HepG2 (cell line): Measurements from ENCODE around the gene SAMD8. TPM values are rescaled to one million over a fixed set of nuclear protein-coding genes. Genes with fewer than 3 reads are reported as not detected.

ENCODE experiments used
- ATAC-seq: fragments of 200-7000 bp; cut with Tn5 transposase; 3 replicates; pipeline ENCODE4 v1.9.1; 2020; ENCODE audit warnings: mild to moderate bottlenecking, moderate library complexity
- BruUV-seq: library from RNA; stranded (reverse); fragments of 400-500 nt; replicated peaks from 2 replicates; lab custom pipeline; 2021; lab: Mats Ljungman, UMichigan
- CTCF ChIA-PET: fragments of 300-600 bp; formaldehyde crosslinking; extraction: SDS; loops from one replicate; lab custom pipeline; 2021; ENCODE audit warnings: low total read pairs, inconsistent platforms, low intra/inter-chr PET ratio; lab: Yijun Ruan, JAX
- POLR2A ChIA-PET: fragments of 350-600 bp; sonication (Branson Sonifier 250); formaldehyde crosslinking; loops from one replicate; lab custom pipeline; 2020; ENCODE audit warnings: antibody characterized with exemption, inconsistent platforms; lab: Yijun Ruan, JAX
- DNase-seq: peaks from one replicate; pipeline ENCODE4 v3.0.0-alpha.2; 2015; ENCODE audit warnings: low spot score
- FAIRE-seq: peaks from 3 replicates; lab custom pipeline; 2011; peaks lifted over from hg19 to GRCh38; lab: Jason Lieb, UNC
- H2AFZ ChIP-seq: one replicate; pipeline ENCODE4 v1.6.1; 2011; ENCODE audit warnings: low read length, inconsistent platforms
- H3K27ac ChIP-seq: fragments of 300-600 bp; 3 replicates; pipeline ENCODE4 v1.8.0; 2011; ENCODE audit warnings: mixed run types, mild to moderate bottlenecking, mixed read lengths, low read length, inconsistent platforms; ENCODE audit not compliant: insufficient read depth; ENCODE audit errors: extremely low read length
- H3K27me3 ChIP-seq, 2 experiments: fragments of 200-600 bp in 1 of 2; 2 replicates in 1 of 2; 3 replicates in 1 of 2; pipeline versions ENCODE4 v1.6.0 to v1.8.0; 2011; ENCODE audit warnings: low read length in 2 of 2, mild to moderate bottlenecking in 2 of 2, moderate library complexity in 2 of 2, inconsistent platforms in 1 of 2; ENCODE audit not compliant: insufficient read depth in 2 of 2, control insufficient read depth in 1 of 2
- H3K36me3 ChIP-seq, 2 experiments: fragments of 200-600 bp in 1 of 2; replicated peaks in 1 of 2; 2 replicates in 1 of 2; 3 replicates in 1 of 2; pipeline versions ENCODE4 v1.5.1 to v1.8.0; 2011; ENCODE audit warnings: low read length in 2 of 2, inconsistent platforms in 1 of 2; ENCODE audit not compliant: insufficient read depth in 2 of 2, control insufficient read depth in 1 of 2
- H3K4me1 ChIP-seq: 2 replicates; pipeline ENCODE4 v1.5.1; 2012; ENCODE audit warnings: low read length, inconsistent platforms; ENCODE audit not compliant: insufficient read depth
- H3K4me2 ChIP-seq: 2 replicates; pipeline ENCODE4 v1.6.0; 2011; ENCODE audit warnings: low read depth, low read length, inconsistent platforms
- H3K4me3 ChIP-seq, 3 experiments: fragments of 200-600 bp in 1 of 3; sonication (generic), shearing (Covaris generic) in 1 of 3; replicated peaks in 1 of 3; 2 replicates each; pipeline ENCODE4 v1.5.1; 2011 to 2016; ENCODE audit warnings: low read length in 3 of 3, inconsistent platforms in 2 of 3, low read depth in 2 of 3, mild to moderate bottlenecking in 2 of 3, control low read depth in 1 of 3, mixed read lengths in 1 of 3; ENCODE audit not compliant: insufficient read depth in 1 of 3
- H3K79me2 ChIP-seq: one replicate; pipeline ENCODE4 v1.6.1; 2011; ENCODE audit warnings: low read length, inconsistent platforms; ENCODE audit not compliant: insufficient read depth
- H3K9ac ChIP-seq: 2 replicates; pipeline ENCODE4 v1.6.0; 2011; ENCODE audit warnings: mild to moderate bottlenecking, low read depth, low read length, inconsistent platforms; ENCODE audit not compliant: insufficient read depth
- H3K9me3 ChIP-seq: 2 replicates; pipeline ENCODE4 v1.5.1; 2012; ENCODE audit warnings: mild to moderate bottlenecking, low read length
- H4K20me1 ChIP-seq: 2 replicates; pipeline ENCODE4 v1.6.0; 2011; ENCODE audit warnings: inconsistent platforms, mild to moderate bottlenecking, low read length, moderate library complexity; ENCODE audit not compliant: insufficient read depth
- MAFF ChIP-seq: IDR thresholded peaks from 2 replicates; pipeline ENCODE4 v1.6.1; 2011; ENCODE audit warnings: low read depth, low read length, improper control_type of control experiment
- MAFK ChIP-seq, 2 experiments: IDR thresholded peaks in 1 of 2; conservative IDR thresholded peaks in 1 of 2; 2 replicates each; pipeline ENCODE4 v1.6.1; 2011; ENCODE audit warnings: improper control_type of control experiment in 2 of 2, low read length in 2 of 2
- RFXAP ChIP-seq: sonication (generic); formaldehyde crosslinking; IDR thresholded peaks from 2 replicates; pipeline ENCODE4 v1.4.0; 2020; ENCODE audit warnings: missing genetic modification reagents, borderline replicate concordance
- SRF ChIP-seq: IDR thresholded peaks from 2 replicates; pipeline ENCODE4 v1.6.1; 2011; ENCODE audit warnings: mild to moderate bottlenecking, low read depth, low read length, moderate library complexity
- TBX3 ChIP-seq: fragments of 450-650 bp; IDR thresholded peaks from 2 replicates; pipeline ENCODE4 v1.6.1; 2017; ENCODE audit warnings: antibody characterized with exemption, mild to moderate bottlenecking, inconsistent platforms, borderline replicate concordance
- ZC3H4 ChIP-seq: sonication (generic); formaldehyde crosslinking; IDR thresholded peaks from 2 replicates; pipeline ENCODE4 v1.4.0; 2020; ENCODE audit warnings: missing genetic modification reagents, borderline replicate concordance
- ZNF143 ChIP-seq: sonication (generic); formaldehyde crosslinking; IDR thresholded peaks from 2 replicates; pipeline ENCODE4 v1.4.0; 2020; ENCODE audit warnings: missing genetic modification reagents
- ZNF562 ChIP-seq: sonication (generic); formaldehyde crosslinking; IDR thresholded peaks from 2 replicates; pipeline ENCODE4 v1.8.0; 2022; ENCODE audit warnings: missing genetic modification reagents, borderline replicate concordance
- WGBS: methylation state at CpG from one replicate; pipeline ENCODE4 v1.1.6; 2017; ENCODE audit warnings: low lambda C conversion rate; 5-methylcytosine and 5-hydroxymethylcytosine counted together
- in situ Hi-C: cut with HindIII; loops from 2 replicates; pipeline ENCODE4 v1.10.0; 2017; ENCODE audit warnings: low pct_unique_long_range_greater_than_20kb; ENCODE audit not compliant: extremely low pct_ligation_motif_present
- intact Hi-C: fragments of 100-400 bp; cut with micrococcal nuclease; formaldehyde crosslinking; loops from one replicate; pipeline ENCODE4 v1.10.0; 2022; ENCODE audit not compliant: unreplicated experiment
- polyA plus RNA-seq, 8 experiments: library from polyadenylated mRNA; depleted of rRNA in 3 of 8; stranded (reverse) in 7 of 8; unstranded in 1 of 8; fragments of >200 nt; fragmentation: Illumina TruSeq in 4 of 8; extraction: Trizol in 4 of 8; gene quantifications; 2 replicates each; pipeline versions ENCODE4 v1.2.1 to v1.2.3, GENCODE V29; 2011 to 2016; ENCODE audit warnings: low read depth in 4 of 8, missing spikeins in 1 of 8, mixed read lengths in 1 of 8; ENCODE audit not compliant: insufficient read depth in 1 of 8
- total RNA-seq, 5 experiments: library from RNA; depleted of rRNA; stranded (reverse); fragments of >200 nt; fragmentation: Illumina TruSeq; extraction: Trizol; gene quantifications; 2 replicates each; pipeline ENCODE4 v1.2.3, GENCODE V29; 2016; ENCODE audit warnings: low read depth in 1 of 5
- TF ChIP-seq, protein P1 (sequence below), 2 experiments: fragments of 450-650 bp in 1 of 2; sonication (generic) in 1 of 2; formaldehyde crosslinking; IDR thresholded peaks; 2 replicates each; pipeline versions ENCODE4 v1.5.0 to v1.8.0; 2020 to 2022; ENCODE audit warnings: mild to moderate bottlenecking in 1 of 2, missing genetic modification reagents in 1 of 2

The SAMD8 gene
- total and polyA plus RNA-seq, 2 of the 13 experiments (the other 11 are each of a cell fraction or from before 2014, with no cell fraction given): 10.4 to 13.2 TPM

- H3K9me3 ChIP-seq: no peaks in the 10 kb centered on the region
- no peak for FAIRE-seq
- BruUV-seq: no TSS peak
- WGBS: 91% methylated on average over 1 of the region's 1 CpG
- in situ Hi-C loops: no loop called here
- no peak overlapping the region for H2AFZ ChIP-seq
- H4K20me1 ChIP-seq: no peaks in the 10 kb centered on the region
- DNase-seq: no peak
- H3K27me3 ChIP-seq: no peaks in the 10 kb centered on the region
- no peak for ATAC-seq
- H3K79me2 ChIP-seq: no peaks in the 10 kb centered on the region
- peak; percentile 76 for TF ChIP-seq MAFF
- TF ChIP-seq MAFK (conservative IDR thresholded peaks at IDR 0.05 in 1 of 2, IDR thresholded peaks at IDR 0.05 in 1 of 2; ENCODE audit: low read length in 2 of 2): peak; percentile 57 to 77
- no peak for TF ChIP-seq SRF
- intact Hi-C loops: no loop called here
- no peak overlapping the region for H3K4me2 ChIP-seq
- CTCF ChIA-PET: no interaction called here
- no peak overlapping the region for H3K4me3 ChIP-seq
- no peak overlapping the region for H3K27ac ChIP-seq
- H3K36me3 ChIP-seq: peaks cover 2 to 18% of the 10 kb centered on the region in 2 experiments; a peak in 4 of 5 replicates
- POLR2A ChIA-PET: no interaction called here
- H3K4me1 ChIP-seq: peaks cover 12% of the 10 kb centered on the region
- no peak overlapping the region for H3K9ac ChIP-seq
These were observed 69.6 kb downstream of the SAMD8 start for GRCh38 chr10:75181073-75181472.

DNA sequence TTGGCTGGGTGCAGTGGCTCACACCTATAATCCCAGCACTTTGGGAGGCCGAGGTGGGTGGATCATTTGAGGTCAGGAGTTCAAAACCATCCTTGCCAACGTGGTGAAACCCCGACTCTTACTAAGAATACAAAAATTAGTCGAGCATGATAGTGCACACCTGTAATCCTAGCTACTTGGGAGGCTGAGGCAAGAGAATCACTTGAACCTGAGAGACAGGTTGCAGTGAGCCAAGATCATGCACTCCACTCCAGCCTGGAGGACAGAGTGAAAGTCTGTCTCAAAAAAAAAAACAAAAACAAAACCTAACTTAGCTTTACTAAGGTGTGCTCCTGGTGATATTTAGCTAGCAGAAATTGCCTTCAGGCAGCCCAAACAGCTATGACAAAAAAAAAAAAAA, 74.9 kb downstream of the SAMD8 start:
- Histone ChIP-seq H4K20me1 (no peaks in the 10 kb centered on the region), H3K79me2 (no peaks in the 10 kb centered on the region), H3K9ac (no peak overlapping the region), H3K9me3 (no peaks in the 10 kb centered on the region), H3K36me3 (no peaks in the 10 kb centered on the region), H3K4me3 (no peak overlapping the region), H3K4me2 (peak overlapping the region; percentile 33; the same call in 1 of the 2 replicates), H3K27ac (peak overlapping the region; percentile 22), H3K4me1 (peaks cover 64% of the 10 kb centered on the region), H3K27me3 (no peaks in the 10 kb centered on the region), H2AFZ (no peak overlapping the region)
- ChIA-PET CTCF (interaction anchor here (0.9 to 3.3 kb wide), 2 partner anchors 44 to 50 kb away, joined by 3 to 34 read pairs; partner anchors contain the start of gene COMTD1), POLR2A (interaction anchor here (2.8 kb wide), 1 partner anchor 24 kb away, joined by 16 read pairs; the partner anchor contains the start of gene VDAC2)
- intact Hi-C loops: loop anchor here (5.0 kb wide), 1 partner anchor 74 kb away; the partner anchor contains the start of gene SAMD8
- TF ChIP-seq ZNF562 (CRISPR knock-in tag) (no peak), ZC3H4 (CRISPR knock-in tag) (no peak), TBX3 (no peak), RFXAP (CRISPR knock-in tag) (0 out of 2 replicates have a peak, but pooled peaks have one; percentile 46), ZNF143 (no peak)
- TF ChIP-seq, protein P1, sequence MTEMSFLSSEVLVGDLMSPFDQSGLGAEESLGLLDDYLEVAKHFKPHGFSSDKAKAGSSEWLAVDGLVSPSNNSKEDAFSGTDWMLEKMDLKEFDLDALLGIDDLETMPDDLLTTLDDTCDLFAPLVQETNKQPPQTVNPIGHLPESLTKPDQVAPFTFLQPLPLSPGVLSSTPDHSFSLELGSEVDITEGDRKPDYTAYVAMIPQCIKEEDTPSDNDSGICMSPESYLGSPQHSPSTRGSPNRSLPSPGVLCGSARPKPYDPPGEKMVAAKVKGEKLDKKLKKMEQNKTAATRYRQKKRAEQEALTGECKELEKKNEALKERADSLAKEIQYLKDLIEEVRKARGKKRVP (CRISPR knock-in tag; IDR thresholded peaks at IDR 0.05): no peak
- in situ Hi-C loops: loop anchor here (5.0 kb wide), 1 partner anchor 46 kb away; no protein-coding TSS in a partner anchor
- ATAC-seq (no peak; the same call in 2 of the 3 replicates), DNase-seq (no peak), FAIRE-seq (no peak)
- WGBS: 21% methylated on average over 4 of the region's 4 CpGs
- BruUV-seq: no TSS peak
